GM12878 (cell line): ENCODE results near the gene ZSCAN5B. TPM values are rescaled to one million over a fixed set of nuclear protein-coding genes. Genes with fewer than 3 reads are reported as not detected.

Experiments used
- ATAC-seq: fragments of 200-7000 bp; cut with Tn5 transposase; 3 replicates; pipeline ENCODE4 v1.9.1; 2020; ENCODE audit warnings: mild to moderate bottlenecking, moderate library complexity
- BruUV-seq: library from RNA; stranded (reverse); fragments of 400-500 nt; replicated peaks from 2 replicates; lab custom pipeline; 2021; lab: Mats Ljungman, UMichigan
- CTCF ChIA-PET: fragments of 300-600 bp; sonication (Branson Sonifier 250); formaldehyde crosslinking; extraction: SDS; loops from one replicate; lab custom pipeline; 2021; ENCODE audit warnings: inconsistent platforms; lab: Yijun Ruan, JAX
- POLR2A ChIA-PET: fragments of 350-600 bp; formaldehyde crosslinking; extraction: SDS; loops from one replicate; lab custom pipeline; 2021; ENCODE audit warnings: inconsistent platforms; lab: Charles Lee
- RAD21 ChIA-PET: fragments of 300-600 bp; sonication (Branson Sonifier 250); formaldehyde crosslinking; loops from one replicate; lab custom pipeline; 2023; ENCODE audit warnings: antibody characterized with exemption; ENCODE audit not compliant: unreplicated experiment; lab: Charles Lee
- SMC1A ChIA-PET: fragments of 300-600 bp; sonication (Branson Sonifier 250); formaldehyde crosslinking; loops from one replicate; lab custom pipeline; 2023; ENCODE audit not compliant: unreplicated experiment, uncharacterized antibody; lab: Charles Lee
- DNase-seq: peaks from one replicate; pipeline ENCODE4 v3.0.0-alpha.2; 2011; ENCODE audit warnings: low read depth, low spot score
- FAIRE-seq: peaks from 3 replicates; lab custom pipeline; 2011; peaks lifted over from hg19 to GRCh38; lab: Jason Lieb, UNC
- H2AFZ ChIP-seq: 2 replicates; pipeline ENCODE4 v1.6.0; 2011; ENCODE audit warnings: low read depth, low read length, control low read depth; ENCODE audit not compliant: control insufficient read depth
- H3K27ac ChIP-seq: 2 replicates; pipeline ENCODE4 v1.5.1; 2011; ENCODE audit warnings: control low read depth; ENCODE audit not compliant: control insufficient read depth, insufficient read depth
- H3K27me3 ChIP-seq, 2 experiments: replicated peaks in 1 of 2; 2 replicates each; pipeline versions ENCODE4 v1.6.0 to v1.6.1; 2011; ENCODE audit warnings: low read length in 1 of 2; ENCODE audit not compliant: control insufficient read depth in 2 of 2, insufficient read depth in 2 of 2
- H3K36me3 ChIP-seq, 2 experiments: 2 replicates each; pipeline ENCODE4 v1.5.1; 2011; ENCODE audit warnings: low read length in 1 of 2; ENCODE audit not compliant: control insufficient read depth in 2 of 2, insufficient read depth in 2 of 2
- H3K4me1 ChIP-seq: 2 replicates; pipeline ENCODE4 v1.6.1; 2011; ENCODE audit warnings: mild to moderate bottlenecking, low read length, moderate library complexity, mixed read lengths; ENCODE audit not compliant: control insufficient read depth, insufficient read depth
- H3K4me2 ChIP-seq: 2 replicates; pipeline ENCODE4 v1.6.0; 2011; ENCODE audit warnings: control low read depth; ENCODE audit not compliant: control insufficient read depth, insufficient read depth
- H3K4me3 ChIP-seq: fragments of 200-600 bp; sonication (generic); 2 replicates; pipeline ENCODE4 v1.5.1; 2016
- H3K79me2 ChIP-seq: 2 replicates; pipeline ENCODE4 v1.6.0; 2011; ENCODE audit warnings: low read length; ENCODE audit not compliant: control insufficient read depth, insufficient read depth
- H3K9ac ChIP-seq: 2 replicates; pipeline ENCODE4 v1.8.0; 2011; ENCODE audit warnings: low read length, control low read depth, mixed read lengths; ENCODE audit not compliant: control insufficient read depth, insufficient read depth
- H3K9me3 ChIP-seq: replicated peaks from 3 replicates; pipeline ENCODE4 v1.5.1; 2011; ENCODE audit warnings: mild to moderate bottlenecking, low read length; ENCODE audit not compliant: control insufficient read depth, insufficient read depth
- H4K20me1 ChIP-seq: 2 replicates; pipeline ENCODE4 v1.6.0; 2011; ENCODE audit not compliant: control insufficient read depth, insufficient read depth
- BACH1 ChIP-seq: fragments of 450-650 bp; IDR thresholded peaks from 2 replicates; pipeline ENCODE4 v1.6.1; 2017; ENCODE audit warnings: mild to moderate bottlenecking, borderline replicate concordance
- CBFB ChIP-seq: IDR thresholded peaks from 2 replicates; pipeline ENCODE4 v1.6.1; 2016; ENCODE audit warnings: antibody characterized with exemption, low read depth
- MTA2 ChIP-seq: fragments of 450-650 bp; IDR thresholded peaks from 2 replicates; pipeline ENCODE4 v1.6.1; 2016; ENCODE audit warnings: low read depth, mild to moderate bottlenecking, moderate library complexity
- NBN ChIP-seq: fragments of 450-650 bp; IDR thresholded peaks from 2 replicates; pipeline ENCODE4 v1.6.1; 2016
- NFIC ChIP-seq: IDR thresholded peaks from 2 replicates; pipeline ENCODE4 v1.6.1; 2012; ENCODE audit warnings: low read depth, mild to moderate bottlenecking, inconsistent platforms, low read length, moderate library complexity
- NKRF ChIP-seq: fragments of 450-650 bp; conservative IDR thresholded peaks from 2 replicates; pipeline ENCODE4 v1.6.1; 2017; ENCODE audit warnings: mild to moderate bottlenecking, moderate library complexity
- PAX5 ChIP-seq: IDR thresholded peaks from 2 replicates; pipeline ENCODE4 v1.6.1; 2011; ENCODE audit warnings: low read depth, low read length, borderline replicate concordance
- SMARCA5 ChIP-seq: fragments of 450-650 bp; IDR thresholded peaks from 2 replicates; pipeline ENCODE4 v1.6.1; 2017; ENCODE audit warnings: mild to moderate bottlenecking
- SUPT20H ChIP-seq: IDR thresholded peaks from 2 replicates; pipeline ENCODE4 v1.6.1; 2011; ENCODE audit warnings: low read depth, mild to moderate bottlenecking, low read length, moderate library complexity, borderline replicate concordance; ENCODE audit not compliant: control insufficient read depth
- YBX1 ChIP-seq: fragments of 450-650 bp; IDR thresholded peaks from 2 replicates; pipeline ENCODE4 v1.6.1; 2016; ENCODE audit warnings: antibody characterized with exemption
- ZNF622 ChIP-seq: fragments of 450-650 bp; IDR thresholded peaks from 2 replicates; pipeline ENCODE4 v1.6.1; 2017; ENCODE audit warnings: mild to moderate bottlenecking, inconsistent platforms
- WGBS: methylation state at CpG from one replicate; pipeline ENCODE4 v1.1.6; 2016; ENCODE audit warnings: low lambda C conversion rate; ENCODE audit not compliant: insufficient replicate concordance, insufficient coverage; ENCODE audit errors: missing lambda C conversion rate; 5-methylcytosine and 5-hydroxymethylcytosine counted together
- in situ Hi-C: fragments of 300-500 bp; cut with MboI; formaldehyde crosslinking; loops from 9 replicates; pipeline ENCODE4 v1.14.3; 2018; ENCODE audit warnings: mixed read lengths
- intact Hi-C: fragments of 100-400 bp; cut with micrococcal nuclease; formaldehyde crosslinking; loops from one replicate; pipeline ENCODE4 v1.14.2; 2022; ENCODE audit not compliant: unreplicated experiment
- polyA plus RNA-seq, 11 experiments: library from polyadenylated mRNA; depleted of rRNA in 4 of 11; unstranded in 6 of 11; stranded (reverse) in 5 of 11; fragments of >200 nt; fragmentation: Nextera tagmentation in 4 of 11; fragmentation: Illumina TruSeq in 1 of 11; extraction: Ambion mirVana in 4 of 11; extraction: Trizol in 1 of 11; gene quantifications; 1 replicate in 1 of 11; 2 replicates in 10 of 11; pipeline versions ENCODE4 v1.2.1 to v1.2.3, GENCODE V29; 2011 to 2016; ENCODE audit warnings: inconsistent platforms in 2 of 11, missing spikeins in 2 of 11, low read depth in 1 of 11
- total RNA-seq, 4 experiments: library from RNA; depleted of rRNA in 3 of 4; stranded (reverse); fragments of >200 nt in 3 of 4; fragmentation: Illumina TruSeq in 1 of 4; extraction: Trizol in 1 of 4; gene quantifications; 2 replicates each; pipeline versions ENCODE4 v1.2.1 to v1.2.3, GENCODE V29; 2013 to 2021

The ZSCAN5B gene
- total and polyA plus RNA-seq, 10 of the 15 experiments (the other 5 are each of a cell fraction or from before 2014, with no cell fraction given) = 0.04 TPM; not detected in 9

GRCh38 chr19:56140583-56141416 lies 56.8 kb downstream of the ZSCAN5B start, which contains the start of gene ZNF444 (continued):
- TF ChIP-seq YBX1 (no peak), NBN (peak; percentile 77), ZNF622 (no peak), NFIC (no peak), PAX5 (no peak), CBFB (no peak)

- TF ChIP-seq SUPT20H (no peak), MTA2 (no peak), BACH1 (0 out of 2 replicates have a peak, but pooled peaks have one; percentile 14), NKRF (no peak; the same call in 1 of the 2 replicates), SMARCA5 (0 out of 2 replicates have a peak, but pooled peaks have one; percentile 40)
- H3K27me3 ChIP-seq = no peaks in the 10 kb centered on the region
- H3K79me2 ChIP-seq = peaks cover 20% of the 10 kb centered on the region
- peak overlapping the region; percentile 75 for H3K4me3 ChIP-seq
- H4K20me1 ChIP-seq = no peaks in the 10 kb centered on the region
- peak overlapping the region; percentile 93 for H3K4me2 ChIP-seq
- peak overlapping the region; percentile 82 for H3K9ac ChIP-seq
- DNase-seq (no peak), FAIRE-seq (no peak), ATAC-seq (no peak)
- ChIA-PET POLR2A (interaction anchor here (5.6 kb wide), 1 partner anchor 18 kb away, joined by 29 read pairs; the partner anchor contains the start of gene ZNF787), SMC1A (no interaction called here), RAD21 (interaction anchor here (1.2 kb wide), 1 partner anchor 69 kb away, joined by 3 read pairs; no protein-coding TSS in a partner anchor), CTCF (interaction anchor here (1.0 to 1.5 kb wide), 2 partner anchors 93 to 209 kb away, joined by 3 read pairs; no protein-coding TSS in a partner anchor)
- 34% methylated on average over 22 of the region's 22 CpGs for WGBS
- H3K27ac ChIP-seq = peak overlapping the region; percentile 82
- intact Hi-C loops (no loop called here), in situ Hi-C loops (loop anchor here (25.0 kb wide), 1 partner anchor 1672 kb away; the partner anchor contains the start of gene ZNF552)
- H3K9me3 ChIP-seq = no peaks in the 10 kb centered on the region
- H2AFZ ChIP-seq = peak overlapping the region; percentile 91
- peaks cover 15% of the 10 kb centered on the region for H3K4me1 ChIP-seq
- BruUV-seq = TSS peak; percentile 90
- H3K36me3 ChIP-seq = peaks cover 0 to 5% of the 10 kb centered on the region in 2 experiments; a peak in 2 of 4 replicates
Measured at GRCh38 chr19:56139847-56140582, 57.6 kb downstream of the ZSCAN5B start.
